ENCODE results near the gene MBNL1. TPM values are rescaled to one million over a fixed set of nuclear protein-coding genes. Genes with fewer than 3 reads are reported as not detected.
A peak's percentile ranks its signal among the peaks of the same experiment; 100 is the strongest.

MBNL1 gene
- polyA plus RNA-seq, 3 donors: 50.2 to 54.7 (median 54.5) TPM

DNA sequence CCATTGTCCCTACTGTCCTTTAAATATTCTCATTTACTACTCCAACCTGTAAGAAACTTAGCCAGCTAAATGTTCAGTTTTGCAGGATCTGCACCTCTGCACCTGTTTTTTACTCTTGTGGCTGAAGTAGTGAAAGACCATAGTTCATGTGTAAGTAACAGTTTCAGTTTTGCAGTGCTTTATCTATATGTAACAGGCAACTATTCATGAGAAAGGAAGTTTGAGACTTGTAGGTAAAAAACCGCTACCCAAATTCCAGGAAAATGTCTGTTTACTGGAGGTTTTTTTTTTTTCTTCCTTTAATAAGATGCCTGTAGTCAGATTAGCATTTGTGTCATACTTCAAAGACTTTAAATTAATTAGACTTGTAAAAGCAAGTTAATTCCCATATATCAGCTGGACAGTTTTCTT lies 25.4 kb upstream of the MBNL1 start:
- no peak for DNase-seq (ENCODE audit: extremely low read depth in 1 of 11, low read depth in 9 of 11, low spot score in 4 of 11)

DNA sequence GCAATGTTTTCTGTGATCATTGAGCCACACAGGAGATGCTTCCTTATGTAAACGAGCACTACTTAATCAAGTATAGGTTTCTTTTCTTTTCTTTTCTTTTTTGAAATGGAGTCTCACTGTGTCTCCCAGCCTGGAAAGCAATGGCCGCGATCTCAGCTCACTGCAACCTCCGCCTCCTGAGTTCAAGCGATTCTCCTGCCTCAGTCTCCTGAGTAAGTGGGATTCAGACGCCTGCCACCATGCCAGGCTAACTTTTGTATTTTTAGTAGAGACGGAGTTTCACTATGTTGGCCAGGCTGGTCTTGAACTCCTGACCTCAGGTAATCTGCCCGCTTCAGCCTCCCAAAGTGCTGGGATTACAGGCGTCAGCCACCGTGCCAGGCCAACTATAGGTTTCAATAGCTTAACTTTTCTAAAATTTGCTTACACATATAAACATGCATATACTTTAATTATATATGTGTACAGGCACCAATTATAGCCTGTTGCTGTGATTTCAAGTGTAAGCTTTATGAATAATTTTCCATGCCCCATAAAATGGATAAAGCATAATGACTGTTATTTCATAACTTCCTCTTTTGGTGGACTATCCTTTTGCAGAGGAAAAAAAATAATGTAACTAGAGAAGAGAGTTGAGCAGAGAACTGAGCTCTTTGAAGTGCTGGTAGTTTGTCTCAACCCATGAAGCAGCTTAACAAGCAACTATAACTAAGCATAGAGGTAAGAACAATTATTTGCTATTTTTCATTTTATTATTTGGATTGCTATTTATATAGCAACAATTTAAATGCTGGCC lies 24.8 kb upstream of the MBNL1 start:
- DNase-seq (ENCODE audit: extremely low read depth in 1 of 11, low read depth in 9 of 11, low spot score in 4 of 11): no peak

DNA sequence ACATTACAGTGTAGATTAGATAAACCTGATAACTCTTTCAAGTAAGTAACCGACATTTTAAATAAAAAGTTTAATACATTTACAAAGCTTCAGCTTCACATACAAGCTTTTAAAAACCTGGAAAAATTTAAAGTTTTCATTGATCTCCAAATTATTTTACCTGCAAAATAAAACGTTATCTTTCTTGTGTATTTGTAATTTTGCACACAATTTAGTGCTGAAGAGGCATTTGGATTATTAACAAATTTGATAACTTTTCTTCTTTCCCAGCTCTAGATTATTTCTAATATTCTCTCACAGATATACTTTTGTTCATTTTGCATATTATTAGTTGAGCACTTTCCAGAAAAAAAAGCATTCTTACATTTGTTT lies 24.2 kb upstream of the MBNL1 start:
- no peak for DNase-seq (ENCODE audit: extremely low read depth in 1 of 11, low read depth in 9 of 11, low spot score in 4 of 11)

DNA sequence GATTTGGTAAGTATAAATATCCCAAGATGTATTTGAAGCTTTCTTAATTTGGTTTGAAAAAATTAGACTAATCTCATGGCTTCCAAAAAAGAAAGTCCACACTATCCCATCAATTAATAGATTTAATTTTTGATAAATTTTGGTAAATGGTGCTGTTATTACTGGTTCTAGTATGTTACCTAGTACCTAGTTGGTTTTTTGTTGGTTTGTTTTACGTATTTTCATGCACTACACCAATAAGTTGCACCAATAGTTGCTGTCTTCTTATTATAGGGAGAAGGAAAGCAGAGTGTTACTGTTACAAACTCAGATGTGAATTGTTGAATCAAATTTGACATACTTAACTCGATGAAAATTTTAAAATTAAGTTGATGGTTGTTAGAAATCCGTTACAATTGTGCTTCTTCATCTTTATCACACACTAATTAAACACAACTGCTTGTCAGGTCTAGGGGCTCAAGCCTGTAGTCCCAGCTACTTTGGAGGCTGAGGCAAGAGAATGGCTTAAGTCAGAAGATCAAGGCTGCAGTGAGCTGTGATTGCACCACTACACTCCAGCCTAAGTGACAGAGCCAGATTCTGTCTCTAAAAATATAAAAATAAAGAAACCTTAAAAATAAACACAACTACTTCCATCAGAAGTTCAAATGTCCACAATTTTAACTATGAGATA lies 23.1 kb upstream of the MBNL1 start:
- DNase-seq (ENCODE audit: extremely low read depth in 1 of 11, low read depth in 9 of 11, low spot score in 4 of 11): no peak

DNA sequence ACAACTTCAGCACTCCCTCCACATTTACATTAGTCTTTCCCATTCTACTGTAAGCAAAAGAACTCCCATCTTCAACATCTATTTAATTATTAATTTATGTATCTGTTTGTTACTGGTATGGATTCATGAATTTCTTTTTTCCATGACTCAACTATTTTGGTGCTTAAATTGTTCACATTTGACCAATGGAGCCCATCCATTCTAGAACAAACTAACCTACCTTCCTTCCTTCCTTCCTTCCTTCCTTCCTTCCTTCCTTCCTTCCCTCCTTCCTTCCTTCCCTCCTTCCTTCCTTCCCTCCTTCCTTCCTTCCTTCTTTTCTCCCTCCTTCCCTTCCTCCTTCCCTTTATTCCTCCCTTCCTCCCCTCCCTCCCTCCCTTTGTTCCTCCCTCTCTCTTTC lies 16.8 kb upstream of the MBNL1 start:
- DNase-seq (ENCODE audit: extremely low read depth in 1 of 11, low read depth in 9 of 11, low spot score in 4 of 11): no peak

DNA sequence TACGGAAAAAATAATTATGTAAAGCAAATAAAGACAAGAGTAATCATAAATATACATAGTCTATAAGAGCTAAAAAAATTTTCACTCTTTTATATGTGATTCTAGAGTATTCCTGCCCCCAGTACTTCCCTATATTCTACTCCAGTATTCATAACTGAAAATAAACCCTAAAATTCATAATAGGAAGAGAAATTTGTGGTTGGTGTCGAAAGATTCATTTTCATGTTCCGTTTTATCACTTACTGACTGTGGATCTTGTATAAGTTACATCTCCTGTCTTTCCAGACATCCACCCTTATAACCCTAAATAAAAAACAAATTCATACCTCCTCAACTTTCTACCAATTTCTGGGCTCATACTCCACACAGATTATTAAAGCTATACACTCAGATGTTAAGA lies 16.0 kb upstream of the MBNL1 start:
- no peak for DNase-seq (ENCODE audit: extremely low read depth in 1 of 11, low read depth in 9 of 11, low spot score in 4 of 11)

DNA sequence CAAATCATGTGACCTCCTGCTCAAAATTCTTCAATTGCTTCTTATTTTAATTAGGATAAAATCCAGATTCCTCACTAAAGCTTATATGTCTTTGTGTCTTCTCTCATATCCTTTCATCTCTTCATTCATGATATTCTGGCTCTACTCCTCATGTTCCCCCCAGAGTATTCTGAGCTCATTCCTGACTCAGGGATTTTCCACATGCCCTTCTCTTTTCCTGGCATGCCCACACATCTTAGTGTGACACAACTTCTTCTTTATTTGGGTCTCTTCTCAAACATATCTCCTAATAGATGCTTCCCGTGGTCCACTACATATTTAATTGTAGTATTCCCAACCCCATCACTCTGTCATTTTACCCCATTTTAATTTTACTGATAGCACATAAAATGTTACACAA lies 15.2 kb upstream of the MBNL1 start:
- DNase-seq (ENCODE audit: extremely low read depth in 1 of 11, low read depth in 9 of 11, low spot score in 4 of 11): no peak

DNA sequence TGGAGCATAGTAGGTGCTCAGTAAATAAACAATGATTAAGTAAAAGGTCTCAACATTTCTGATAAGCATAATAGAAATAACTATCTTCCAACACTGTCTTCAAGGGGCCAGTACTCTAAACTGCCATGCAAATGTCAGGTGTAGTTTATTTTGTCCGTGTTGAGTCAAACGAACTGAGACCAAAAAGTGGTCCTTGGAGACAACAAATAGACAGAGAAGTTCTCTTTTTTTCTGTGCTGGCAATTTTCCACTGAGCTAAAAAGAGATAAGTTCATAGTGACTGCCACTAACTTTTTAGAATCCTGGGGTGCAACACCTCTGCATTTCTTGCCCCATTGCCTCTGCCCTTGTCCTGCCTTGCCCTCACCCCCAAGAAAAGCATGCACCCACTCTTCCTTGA lies 14.7 kb upstream of the MBNL1 start:
- no peak for DNase-seq (ENCODE audit: extremely low read depth in 1 of 11, low read depth in 9 of 11, low spot score in 4 of 11)

DNA sequence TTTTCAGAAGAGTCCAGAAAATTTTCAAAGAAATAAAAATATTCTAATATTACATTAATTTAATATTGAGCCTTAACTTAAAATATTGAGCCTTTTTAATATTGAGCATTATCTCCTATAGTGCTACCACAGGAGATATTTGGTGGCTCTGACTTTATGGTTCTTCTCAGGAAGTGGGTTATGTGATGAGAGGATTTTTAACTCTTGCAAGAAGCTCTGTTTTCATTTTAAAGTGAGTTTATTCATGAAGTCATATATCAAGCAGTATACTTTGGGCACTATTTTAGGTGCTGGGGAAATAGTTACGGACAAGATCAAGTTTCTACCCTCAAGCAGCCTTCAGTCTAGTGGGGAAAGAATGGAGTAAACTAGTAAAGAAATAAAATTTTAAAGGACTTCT lies 13.4 kb upstream of the MBNL1 start:
- DNase-seq (ENCODE audit: extremely low read depth in 1 of 11, low read depth in 9 of 11, low spot score in 4 of 11): no peak

DNA sequence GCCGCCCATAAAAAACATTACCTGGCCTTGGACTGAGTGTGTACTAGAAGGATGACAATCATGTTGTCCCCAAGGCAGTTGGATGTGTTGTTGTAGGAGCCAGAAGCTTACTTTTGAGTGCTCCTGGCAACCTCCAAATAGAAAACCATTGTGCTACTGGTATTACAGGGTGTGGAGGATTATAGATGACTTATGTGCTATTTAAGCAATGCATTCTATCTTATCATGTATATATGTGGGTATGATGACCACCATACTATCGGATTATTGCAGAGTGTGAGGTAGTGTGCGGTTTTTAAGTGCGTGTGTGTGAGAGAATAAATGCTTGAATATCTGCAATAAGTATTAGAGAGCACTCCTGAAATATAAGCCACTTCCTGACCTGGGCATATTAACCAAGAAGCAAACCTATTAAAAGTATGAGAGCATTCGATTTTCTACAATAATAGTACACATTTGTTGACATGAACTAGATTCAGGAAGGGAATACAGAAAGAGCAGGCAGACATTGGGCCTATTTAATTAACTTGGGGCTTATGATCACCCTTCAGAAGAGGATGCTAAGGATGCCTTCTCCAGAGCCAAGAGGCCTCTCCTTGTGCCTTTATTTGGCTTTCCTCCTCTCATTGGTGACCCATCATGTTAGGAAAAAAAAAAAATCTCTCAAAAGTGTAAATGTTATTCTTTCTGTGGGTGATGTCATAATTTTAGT lies 11.7 kb upstream of the MBNL1 start:
- DNase-seq (ENCODE audit: extremely low read depth in 1 of 11, low read depth in 9 of 11, low spot score in 4 of 11): no peak

DNA sequence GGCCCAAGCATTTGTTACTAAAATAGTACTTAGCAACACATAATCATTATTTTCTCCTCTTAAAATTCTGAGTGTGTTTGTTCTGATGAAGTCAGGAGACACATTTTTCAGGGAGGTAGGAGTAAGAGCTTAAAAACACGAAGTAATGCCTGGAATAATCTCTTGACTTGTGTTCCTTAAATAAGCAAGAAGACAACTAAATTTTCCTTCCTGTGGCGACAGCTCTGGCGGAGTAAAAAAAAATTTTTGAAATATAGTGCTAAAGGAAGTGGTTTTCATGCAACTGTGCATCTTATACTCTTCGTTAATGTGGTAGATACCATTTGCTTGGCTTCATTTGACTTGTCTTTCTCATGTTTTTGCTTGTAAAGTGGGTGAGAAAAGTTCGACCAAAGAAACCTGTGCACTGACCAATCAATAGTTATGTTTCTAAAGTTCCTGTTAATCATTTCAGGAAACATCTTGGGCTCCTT lies 11.1 kb upstream of the MBNL1 start:
- DNase-seq (ENCODE audit: extremely low read depth in 1 of 11, low read depth in 9 of 11, low spot score in 4 of 11): no peak

DNA sequence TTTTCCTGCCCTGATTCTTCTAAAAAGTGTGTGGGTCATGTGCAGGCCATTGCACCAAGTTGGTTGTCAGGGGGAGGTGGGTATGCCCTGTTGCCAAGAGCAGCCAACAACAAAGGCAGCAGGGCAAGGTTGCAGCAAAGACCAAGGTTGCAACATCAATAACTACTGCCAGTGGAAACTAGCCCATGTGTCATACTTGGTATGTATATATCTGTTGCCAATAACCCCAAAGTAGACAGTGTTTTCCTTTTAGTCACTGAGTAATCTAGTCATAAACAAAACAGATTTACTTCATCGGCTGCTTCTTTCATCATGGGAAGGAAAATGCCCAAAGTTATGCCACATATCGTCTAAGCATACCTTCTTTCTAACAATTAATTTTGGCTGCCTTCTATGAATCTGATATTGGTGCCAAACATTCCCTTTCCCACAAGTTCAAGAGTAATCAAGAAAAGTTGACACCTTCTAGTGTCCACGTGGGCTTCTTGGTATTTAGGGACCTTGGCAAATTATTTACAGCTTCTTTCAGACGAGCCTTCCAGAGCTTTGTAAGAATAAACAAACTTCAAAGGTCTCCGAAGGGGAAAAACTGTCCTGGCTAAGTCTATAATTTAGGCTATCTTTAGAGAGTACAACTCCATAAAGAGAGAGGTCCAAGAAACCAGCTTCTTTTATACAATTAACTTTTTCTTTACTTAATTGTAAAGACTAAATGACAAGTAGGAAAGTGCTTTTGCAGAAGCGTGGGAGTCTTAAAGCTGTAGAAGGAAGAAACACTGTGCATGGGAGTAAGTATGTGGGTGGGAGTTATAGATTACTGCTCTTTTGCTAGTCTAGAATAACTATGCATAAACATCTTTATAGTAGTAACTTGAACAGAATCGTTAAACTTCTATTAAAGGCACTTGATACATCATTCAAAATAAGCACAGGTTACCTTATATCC lies 10.0 kb upstream of the MBNL1 start:
- peak in 5 of 11 donors; percentile 17 to 43 (median 29) for DNase-seq (ENCODE audit: extremely low read depth in 1 of 11, low read depth in 9 of 11, low spot score in 4 of 11)

DNA sequence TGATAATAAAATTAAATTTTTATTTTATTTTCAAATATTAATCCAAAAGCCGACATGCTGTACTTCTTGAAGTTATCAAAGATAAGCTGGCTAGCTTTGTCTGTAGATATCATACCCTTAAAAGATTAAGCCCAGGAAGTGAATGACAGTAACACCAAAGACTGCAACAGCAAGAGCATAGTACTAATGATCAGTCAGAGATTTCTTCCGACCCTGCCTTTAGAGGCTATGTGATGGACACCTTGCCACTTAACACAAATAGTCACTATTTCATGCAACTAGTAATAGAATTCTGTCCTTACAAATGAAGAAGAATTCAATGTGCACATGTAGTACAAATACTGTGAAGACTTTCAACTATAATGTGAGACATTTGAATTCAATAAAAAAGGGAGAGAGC lies 9.3 kb upstream of the MBNL1 start:
- DNase-seq (ENCODE audit: extremely low read depth in 1 of 11, low read depth in 9 of 11, low spot score in 4 of 11): no peak

DNA sequence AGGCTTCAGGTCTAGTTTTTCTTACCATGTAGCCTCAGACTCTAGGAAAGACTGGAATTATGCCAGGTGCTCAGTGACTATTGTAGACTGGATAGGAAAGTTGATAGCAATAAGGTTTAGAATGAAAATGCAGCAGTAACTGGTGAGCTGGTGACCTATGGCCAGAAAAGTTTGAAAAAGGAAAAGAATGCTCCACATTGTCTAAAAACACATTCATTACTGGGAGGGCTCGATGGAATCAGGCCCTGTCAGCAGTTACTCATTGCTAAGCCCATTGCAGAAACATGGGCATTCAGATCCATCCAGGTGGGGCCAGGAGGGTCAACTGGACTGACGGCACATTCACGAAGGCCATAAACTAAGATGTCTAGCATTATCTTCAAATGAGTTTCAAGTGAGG lies 8.7 kb upstream of the MBNL1 start:
- no peak for DNase-seq (ENCODE audit: extremely low read depth in 1 of 11, low read depth in 9 of 11, low spot score in 4 of 11)

DNA sequence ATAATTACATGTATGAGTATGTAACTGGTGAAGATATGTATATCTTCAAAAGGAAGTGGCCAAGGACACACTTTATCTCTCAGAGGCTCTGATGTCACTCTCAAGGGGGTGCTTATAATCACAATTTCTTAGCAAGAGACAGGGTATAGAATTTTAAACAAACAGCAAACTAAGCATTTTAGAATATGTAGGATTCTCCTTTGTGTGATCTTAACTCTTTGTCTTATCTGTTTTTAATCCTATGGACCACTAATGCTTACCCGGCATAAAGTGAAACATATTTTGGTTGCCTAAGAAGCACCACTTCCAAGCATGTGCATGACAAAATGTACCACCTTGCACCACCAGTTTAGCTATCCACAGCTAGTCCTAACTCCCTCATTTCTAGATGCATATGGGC lies 8.2 kb upstream of the MBNL1 start:
- no peak for DNase-seq (ENCODE audit: extremely low read depth in 1 of 11, low read depth in 9 of 11, low spot score in 4 of 11)

DNA sequence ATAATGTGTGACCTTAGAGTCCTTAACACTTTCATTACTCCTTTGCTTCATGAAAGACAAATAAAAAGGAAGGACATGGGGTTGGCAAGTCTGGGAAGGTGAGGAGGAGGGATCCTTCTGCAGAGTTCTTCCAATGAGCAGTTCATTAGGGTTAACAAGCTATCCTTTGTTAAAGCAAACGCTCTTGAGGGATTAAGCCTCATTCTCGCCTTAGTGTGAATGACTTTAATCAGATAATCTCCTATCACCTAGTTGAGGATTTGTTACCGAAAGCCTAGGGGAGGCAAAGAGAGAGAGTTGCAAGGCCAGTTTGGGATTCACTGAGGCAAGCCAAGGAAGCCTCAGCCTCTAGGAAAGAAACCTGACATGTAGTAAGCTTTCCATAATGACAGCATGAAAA lies 7.4 kb upstream of the MBNL1 start:
- DNase-seq (ENCODE audit: extremely low read depth in 1 of 11, low read depth in 9 of 11, low spot score in 4 of 11): no peak

DNA sequence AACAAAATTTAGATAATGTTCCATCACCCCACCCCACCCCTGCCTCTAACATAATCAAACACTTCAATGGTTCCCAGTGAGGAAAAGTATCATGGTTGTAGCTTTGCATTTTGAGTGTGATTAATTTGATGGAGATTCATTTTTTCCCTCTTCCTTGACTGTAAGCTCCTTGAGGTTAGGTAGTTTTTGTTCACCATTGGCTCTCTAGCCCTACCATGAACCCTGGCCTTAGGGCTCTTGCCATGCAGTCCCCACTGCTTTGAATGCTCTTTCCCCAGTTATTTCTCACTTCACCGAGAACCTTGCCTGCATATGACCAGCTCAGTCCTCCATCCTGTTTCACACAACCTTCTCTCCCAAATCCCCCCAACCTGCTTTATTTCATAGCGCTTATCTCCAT lies 5.0 kb upstream of the MBNL1 start:
- no peak for DNase-seq (ENCODE audit: extremely low read depth in 1 of 11, low read depth in 9 of 11, low spot score in 4 of 11)

DNA sequence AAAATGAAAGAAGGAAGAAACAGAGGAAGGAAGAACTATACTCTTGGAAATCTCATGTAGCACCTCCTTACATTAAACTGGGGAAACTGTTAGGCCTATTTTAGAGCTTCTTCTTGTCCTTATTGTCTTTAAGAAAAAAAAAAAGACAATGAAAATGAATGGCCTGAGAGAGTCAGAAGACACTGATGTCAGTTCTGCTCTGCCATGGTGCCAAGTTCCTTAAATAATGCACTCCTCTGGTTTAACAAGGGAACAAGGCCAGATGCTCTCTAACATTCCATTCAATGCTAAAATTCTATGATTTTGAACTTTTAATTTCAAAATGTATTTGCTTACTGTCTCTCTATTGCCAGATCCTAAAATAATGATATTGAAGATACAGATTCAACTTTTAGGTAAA lies 4.4 kb upstream of the MBNL1 start:
- DNase-seq (ENCODE audit: extremely low read depth in 1 of 11, low read depth in 9 of 11, low spot score in 4 of 11): no peak

All from renal cortex interstitium (tissue), 11 donors.